NCI-H2196 treated with DMSO at 0.1 percent for 48 hours (cell line): ENCODE data around the gene HECW1.

Experiments used
- DNase-seq: peaks from one replicate; lab custom pipeline; 2025; ENCODE audit not compliant: unreplicated experiment; lab: John Stamatoyannopoulos, UW

HECW1 gene

DNA sequence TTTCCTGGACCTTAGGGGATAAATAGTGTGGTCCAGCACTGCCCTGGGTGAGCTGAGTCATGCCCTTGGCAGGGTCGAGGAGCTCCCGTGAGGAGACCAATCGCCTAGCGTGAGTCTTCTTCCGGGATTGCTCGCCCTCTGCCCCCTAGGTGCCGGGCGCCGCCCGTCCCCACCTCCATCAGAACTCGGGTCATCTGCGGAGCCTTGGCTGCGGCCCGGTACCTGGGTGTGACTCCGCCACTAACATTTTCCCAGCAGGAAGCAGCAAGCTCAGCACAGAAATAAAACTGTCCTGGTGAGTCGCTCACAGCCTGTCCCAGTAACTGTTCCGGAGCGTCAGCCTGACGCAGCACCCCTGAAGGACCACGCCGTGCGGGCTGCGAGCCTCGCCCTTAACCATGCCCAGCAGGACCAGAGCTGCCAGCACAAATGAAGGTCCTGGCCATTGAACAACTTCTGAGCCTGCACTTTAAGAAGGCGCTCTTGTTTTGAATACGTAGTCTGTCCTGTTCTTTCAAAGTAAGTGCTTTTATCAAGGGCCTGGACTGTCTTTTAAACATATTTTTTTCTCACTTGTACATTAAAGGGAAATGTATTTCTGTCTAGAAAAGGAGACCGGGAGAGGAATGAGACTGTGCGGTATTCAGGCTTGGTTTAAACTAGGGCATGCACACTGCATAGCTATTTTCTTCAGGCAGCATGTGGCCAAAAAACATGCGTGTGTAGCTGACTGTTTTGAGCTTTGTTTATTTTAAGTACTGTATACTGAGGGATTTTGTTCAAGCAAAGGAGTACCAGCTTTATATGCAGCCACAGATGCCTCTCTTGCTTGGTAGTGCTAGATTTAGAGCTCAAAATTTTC is 136.7 kb downstream of the HECW1 start:
- no peak for DNase-seq

DNA sequence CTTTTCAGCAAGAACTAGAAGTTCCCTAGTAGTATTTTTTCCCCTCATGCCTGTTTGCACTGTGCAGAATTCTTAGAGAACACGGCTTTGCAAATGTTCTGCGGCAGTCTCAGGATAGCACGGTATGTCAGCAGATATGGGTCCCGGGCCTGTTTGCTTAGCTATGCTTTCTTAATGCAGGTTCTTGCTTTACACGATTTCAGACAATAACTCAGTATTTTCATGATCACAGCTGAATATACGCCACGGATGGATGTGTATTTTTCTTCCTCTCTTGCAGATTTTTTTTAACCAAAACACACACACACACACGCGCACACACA is 137.3 kb downstream of the HECW1 start:
- no peak for DNase-seq

DNA sequence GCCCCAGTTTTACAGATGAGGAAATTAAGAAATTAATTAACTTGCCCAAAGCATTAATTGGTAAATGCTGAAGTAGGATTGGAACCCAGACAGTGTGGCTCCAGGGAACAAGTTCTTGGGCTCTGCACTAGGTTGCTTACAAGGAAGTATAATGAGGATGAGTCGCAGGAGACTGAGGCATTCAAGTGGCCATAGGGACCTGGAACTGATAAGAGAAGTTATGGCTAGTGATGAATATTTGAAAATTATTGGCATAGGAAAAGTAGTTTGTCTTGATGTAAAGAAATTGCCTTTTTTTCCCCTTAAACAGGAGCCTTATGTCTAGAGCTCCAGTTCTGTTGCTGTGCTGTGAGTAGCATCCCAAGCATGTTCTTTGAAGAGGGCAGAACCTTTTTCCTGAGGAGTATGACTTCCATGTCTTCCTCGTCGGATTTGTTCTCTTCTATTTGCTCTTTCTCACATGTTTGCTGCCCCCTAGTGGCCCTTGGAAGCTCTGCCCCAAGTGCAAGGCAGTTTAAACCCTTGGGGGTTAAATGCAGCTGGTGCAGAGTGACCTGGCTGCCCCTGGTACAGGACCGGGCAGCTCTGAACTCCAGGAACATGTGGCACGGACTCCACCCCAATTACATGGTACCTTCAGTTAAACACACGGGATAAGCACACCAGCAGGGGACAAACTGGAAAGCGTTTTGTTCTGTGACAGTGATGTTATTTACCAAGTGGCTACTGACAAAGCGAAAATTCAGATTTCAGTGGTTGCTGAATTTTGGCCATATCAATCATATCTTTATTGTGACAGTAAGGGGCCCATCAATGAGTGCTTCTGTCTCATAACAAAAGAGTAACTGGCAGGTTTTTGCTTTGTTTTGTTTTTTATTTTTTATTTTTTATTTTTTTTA is 148.8 kb downstream of the HECW1 start:
- DNase-seq, result peak; percentile 41

DNA sequence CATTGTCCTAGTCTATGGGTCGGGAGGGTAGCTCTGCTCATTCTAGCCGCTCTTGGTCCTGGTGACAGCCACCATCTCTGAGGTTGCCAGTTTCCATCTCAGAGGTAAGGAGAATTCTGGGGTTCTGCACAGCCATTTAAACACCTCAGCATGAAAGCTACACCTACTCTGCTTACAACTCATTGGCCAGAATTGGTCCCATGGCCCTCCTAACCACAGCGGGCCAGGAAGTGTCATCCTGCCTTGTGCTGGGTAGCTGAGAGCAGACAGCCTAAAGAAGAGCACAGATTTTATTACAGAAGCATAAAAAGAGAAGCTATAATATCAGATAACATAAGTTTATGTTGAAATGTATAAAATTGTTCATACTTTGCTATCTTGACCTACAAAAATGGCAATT is 152.7 kb downstream of the HECW1 start:
- DNase-seq, result no peak

DNA sequence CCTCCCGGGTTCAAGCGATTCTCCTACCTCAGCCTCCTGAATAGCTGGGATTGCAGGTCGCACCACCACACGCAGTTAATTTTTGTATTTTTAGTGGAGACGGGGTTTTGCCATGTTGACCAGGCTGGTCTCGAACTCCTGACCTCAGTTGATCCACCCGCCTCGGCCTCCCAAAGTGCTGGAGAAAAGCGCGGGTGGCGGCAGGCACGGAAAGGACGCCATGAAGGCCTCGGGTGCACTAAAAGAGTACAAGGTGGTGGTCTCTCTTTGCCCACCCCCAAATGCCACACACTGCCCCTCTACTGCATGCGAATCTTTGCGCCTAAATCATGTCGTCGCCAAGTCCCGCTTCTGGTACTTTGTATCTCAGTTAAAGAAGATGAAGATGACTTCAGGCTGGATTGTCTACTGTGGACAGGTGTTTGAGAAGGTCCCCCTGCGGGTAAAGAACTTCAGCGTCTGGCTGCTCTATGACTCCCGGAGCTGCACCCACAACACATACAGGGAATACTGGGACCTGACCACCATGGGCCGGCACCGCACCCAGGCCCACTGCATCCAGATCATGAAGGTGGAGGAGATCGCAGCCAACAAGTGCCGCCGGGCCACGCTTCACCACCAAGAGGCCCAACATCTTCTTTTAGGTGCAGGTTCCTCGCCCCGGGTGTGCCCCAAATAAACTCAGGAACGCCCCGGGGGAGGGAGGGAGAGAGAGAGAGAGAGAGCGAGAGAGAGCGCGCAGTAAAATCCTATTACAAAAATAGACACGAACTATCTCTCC is 161.7 kb downstream of the HECW1 start:
- no peak for DNase-seq

DNA sequence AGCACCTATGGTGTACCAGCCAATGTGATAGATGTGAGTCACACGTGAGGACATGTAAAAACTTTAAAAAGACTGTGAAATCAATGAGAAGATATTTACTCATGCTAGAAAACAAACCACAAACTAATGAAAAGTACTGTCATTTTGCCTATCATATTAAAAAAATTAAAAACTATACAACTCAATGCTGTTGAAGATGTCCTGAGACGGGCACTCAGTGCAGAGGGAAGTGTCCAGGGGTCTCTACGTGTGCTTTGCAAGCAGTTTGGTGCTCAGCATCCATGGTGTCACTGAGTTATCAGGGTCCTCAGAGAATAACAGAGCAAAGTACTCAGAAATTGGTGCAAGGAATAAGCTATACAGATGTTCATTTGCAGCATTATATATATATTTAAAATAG is 162.3 kb downstream of the HECW1 start:
- no peak for DNase-seq

DNA sequence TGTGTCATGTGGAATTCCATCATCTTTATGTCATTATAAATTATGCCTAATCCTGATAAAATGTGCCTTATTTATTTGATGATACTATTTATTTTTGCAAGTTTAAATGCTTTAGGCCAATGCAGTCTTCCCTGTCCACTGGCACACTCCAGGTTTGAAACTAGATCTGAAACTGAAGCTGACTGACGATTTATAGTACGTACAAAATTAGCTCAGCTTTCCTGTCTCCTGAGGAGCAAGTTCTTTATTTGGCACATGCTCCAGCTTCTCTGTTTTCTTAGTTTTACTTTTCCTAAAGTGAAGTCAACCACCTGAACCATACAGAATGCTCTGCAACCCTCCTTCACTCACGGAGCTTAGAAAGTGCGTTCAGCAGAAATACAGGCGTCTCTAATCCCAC is 164.1 kb downstream of the HECW1 start:
- no peak for DNase-seq

DNA sequence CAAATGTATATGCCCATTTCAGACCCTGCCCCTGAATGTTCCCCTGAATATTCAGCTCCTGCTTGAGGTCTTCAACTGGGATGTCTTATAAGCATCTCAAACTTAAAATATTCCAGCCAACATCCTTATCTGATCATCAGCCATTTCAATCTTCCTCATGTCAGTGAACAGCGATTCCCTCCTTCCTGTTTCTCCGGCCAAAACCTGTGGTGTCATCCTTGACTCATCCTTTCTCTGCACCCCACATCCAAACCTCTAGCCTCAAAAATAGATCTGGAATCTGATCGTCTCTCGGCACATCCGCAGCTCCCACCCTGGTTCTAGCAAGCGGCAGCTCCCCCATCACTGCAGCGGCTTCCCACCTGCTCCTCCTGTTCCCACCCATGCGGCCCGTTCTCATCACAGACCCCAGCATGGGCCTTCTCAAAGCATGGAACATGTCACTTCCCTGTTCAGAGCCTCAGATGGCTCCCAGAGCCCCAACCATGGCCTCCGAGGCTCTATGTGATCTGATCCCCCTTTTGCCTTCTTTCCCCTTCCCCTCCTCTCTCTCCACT is 165.7 kb downstream of the HECW1 start:
- no peak for DNase-seq

DNA sequence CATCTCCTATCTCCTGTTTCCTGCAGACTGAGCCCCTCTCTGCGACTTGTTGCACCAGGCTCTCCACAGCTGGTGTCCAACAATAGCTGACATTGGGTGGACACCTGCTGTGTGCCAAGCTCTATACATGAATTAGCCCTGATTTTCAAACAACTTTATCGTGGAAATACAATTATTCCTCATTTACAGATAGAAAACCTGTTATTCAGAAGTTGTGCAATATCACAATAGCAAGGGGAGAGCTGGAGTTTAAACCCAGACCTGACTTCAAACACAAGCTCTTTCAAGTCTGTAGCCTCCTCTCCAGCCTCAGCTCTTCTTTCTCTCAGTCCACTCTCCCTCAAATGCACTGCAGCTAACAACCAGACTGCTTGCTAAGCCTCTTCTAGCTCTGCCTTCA is 168.8 kb downstream of the HECW1 start:
- no peak for DNase-seq

DNA sequence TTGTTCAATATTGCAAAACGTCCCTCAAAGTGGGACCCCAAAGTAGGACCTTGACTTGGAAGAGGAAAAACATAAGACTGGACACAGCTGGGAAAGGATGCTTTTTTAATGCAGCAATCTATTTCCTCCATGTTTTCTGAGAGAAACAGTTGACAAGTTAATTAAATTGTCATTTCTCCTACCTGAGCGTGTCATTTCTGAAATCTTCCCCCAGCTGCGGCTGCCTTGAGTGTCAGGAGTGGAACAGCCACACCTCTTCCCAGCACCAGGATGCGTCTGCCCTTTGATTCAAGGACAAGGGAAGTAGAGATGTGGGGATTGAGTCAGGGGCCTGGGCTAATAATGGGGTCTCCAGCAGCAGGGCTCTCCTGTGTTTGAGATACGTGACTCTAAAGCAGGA is 171.3 kb downstream of the HECW1 start:
- no peak for DNase-seq

DNA sequence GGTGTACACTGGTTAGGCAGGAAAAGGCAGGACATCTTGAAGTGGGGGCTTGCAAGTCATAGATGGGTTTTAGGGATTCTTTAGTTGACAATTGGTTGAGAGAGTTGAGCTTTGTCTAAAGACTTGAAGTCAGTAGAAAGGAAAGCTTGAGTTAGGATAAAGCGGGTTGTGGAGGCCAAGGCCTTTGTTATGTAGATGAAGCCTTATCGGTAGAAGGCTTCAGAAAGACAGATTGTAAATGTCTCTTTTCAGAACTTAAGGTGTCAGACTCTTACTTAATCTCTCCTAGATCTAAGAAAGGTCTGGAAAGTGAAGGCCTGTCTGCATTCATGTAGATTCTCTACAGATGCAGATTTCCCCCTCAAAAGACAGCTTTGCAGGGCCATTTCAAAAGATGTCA is 177.4 kb downstream of the HECW1 start:
- DNase-seq, result no peak

DNA sequence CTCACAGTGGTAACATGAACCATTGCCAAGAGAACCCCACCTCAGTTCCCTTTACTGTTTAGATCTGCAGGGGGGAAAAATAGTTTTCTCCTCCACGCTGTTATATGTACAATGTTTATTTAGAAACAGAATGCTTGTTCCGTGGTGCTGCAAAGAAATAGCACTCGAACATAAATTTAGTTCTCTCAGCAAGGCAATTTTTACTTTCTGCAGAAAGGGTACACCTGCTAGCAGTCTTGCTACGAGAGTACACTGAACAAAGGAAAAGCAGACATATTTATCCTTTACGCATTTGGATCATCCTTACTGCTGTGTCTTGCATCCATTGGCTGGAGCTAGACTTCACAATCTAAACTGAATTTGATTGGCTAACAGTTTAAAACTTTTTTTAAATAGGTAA is 178.5 kb downstream of the HECW1 start:
- DNase-seq, result no peak

DNA sequence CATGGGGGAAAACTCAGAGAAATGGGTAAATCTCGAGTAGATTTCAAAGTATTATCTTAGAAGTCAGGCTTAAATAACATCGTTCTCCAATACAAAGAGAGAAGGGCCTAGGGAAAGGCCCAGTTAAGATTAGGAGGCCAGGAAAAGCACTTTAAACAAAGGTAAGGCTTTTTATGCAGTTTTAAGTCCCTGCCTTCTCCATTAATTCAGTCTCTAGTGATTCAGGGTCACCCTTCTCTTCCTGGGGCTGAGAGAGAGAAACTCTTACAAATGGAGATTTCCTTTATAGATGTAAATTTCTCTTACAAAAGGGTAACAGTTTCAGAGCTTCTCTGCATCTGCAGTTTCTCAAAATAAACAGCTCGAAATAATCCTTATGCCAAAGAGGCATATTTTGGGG is 179.3 kb downstream of the HECW1 start:
- DNase-seq, result no peak

DNA sequence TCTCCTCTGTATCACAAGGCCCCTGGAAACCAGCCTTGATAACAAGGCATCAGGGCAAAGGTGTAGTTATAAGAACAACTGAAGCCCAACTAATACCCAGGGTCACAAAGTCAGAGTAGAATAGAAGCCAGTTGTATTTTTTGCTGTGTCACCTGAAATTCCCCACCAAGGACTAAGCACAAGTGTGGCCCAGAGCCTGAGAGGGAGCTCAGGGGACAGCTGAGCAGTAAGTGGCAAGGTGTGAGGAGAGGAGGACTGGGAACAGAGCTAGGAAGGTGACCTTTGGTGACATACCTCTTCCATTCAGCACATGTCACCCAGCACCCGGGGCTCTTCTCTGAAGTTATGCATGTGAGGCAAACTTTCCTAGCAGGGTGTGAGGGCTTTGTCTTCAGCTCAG is 179.9 kb downstream of the HECW1 start:
- no peak for DNase-seq

DNA sequence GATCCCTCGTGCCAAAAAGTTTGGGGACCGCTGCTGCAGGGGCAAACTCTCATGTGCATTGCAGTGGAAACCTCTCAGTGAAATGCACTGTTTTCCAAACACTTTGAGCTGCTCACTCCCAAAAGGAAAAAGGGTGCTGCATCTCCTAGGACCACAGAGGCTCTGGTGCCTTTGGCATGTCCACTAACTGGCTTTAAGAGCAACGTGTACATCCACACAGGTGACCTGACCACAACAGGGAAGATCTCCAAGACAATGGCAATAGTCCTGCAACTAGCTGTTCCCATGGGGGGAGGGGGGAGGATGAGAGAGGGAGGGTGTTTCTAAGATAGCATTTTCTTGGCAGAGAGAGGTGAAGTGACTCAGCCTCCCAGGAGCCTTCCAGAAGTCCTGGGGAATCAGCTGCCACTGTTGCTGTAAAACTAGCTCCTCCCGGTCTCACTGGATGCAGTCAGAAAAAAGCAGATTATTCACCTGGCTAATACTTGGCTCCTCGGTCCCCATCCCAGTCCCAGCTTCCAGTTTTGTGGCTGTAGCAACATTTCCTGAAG is 181.7 kb downstream of the HECW1 start:
- DNase-seq, result no peak

DNA sequence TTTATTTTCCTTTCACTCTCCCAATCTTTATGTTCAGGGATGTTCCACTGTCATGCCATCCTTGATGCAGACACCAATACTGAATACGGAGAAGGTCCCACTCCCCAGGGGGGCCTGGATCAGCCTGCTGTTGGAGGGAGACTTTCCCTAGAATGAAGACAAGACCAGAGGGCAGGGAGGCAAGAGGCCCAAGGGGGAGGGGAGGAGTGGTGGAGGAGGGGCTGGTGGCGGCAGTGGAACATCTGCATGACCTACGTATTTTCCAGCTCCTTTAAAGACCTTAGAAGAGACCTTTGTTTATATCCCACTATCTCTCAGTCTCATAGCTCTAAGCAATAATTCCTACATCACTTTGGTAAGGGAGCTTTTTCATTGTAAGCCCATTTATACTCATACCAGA is 183.0 kb downstream of the HECW1 start:
- DNase-seq, result no peak

DNA sequence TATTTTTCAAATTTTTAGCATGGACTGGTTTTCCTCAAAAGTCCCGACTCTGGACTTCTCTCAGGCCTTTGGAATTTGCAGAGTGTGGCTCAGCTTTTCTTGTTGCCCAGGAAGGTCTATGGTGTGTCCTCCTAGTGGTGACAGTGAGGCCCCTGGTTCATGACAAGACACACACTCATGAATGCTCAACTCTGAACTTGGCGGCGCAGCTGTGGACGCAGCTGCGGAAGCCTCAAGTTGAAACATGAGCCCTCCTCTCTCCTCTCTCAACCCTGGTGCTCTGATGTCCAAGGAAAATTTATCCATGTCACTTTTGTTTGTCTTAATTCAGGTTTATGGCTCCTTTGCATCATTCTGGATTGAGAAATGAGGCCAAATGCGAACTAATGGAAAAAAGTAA is 183.9 kb downstream of the HECW1 start:
- no peak for DNase-seq

DNA sequence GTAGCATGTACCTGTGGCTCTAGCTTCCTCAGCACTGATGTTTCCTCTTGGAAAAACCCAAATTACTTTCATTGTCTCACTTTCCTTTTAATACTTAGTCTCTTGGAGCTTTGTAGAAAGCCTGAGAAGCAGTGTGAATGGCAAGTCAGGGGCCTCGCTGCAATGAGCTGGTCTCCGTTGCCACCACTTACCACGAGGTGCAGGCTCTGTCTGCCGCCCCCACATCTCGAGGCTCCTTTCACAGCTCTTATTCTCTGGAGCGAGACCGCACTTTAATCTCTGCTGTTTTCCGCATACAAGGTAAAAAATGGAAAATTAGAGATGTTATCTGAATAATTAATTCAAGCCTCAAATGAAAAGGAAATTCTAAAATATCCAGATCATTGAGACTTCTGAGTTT is 186.2 kb downstream of the HECW1 start:
- DNase-seq, result no peak

DNA sequence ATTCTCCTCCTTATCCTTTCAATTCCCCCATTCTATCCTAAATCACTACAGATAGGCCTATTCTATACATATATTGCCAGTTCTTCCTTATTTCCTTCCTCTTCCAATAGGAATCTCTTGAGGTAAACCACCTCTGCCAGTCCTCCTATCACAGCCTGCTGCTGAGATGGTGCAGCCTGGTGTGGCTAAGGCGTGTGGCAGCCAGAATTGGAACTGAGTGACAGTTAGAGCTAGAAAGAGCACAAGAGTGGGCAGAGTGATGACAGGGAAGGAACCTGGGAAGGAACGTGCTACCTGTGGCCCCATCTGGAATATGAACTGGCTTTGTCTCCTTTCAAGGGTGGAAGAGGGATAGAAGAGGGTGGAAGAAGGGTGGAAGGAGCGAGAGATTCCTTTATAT is 187.7 kb downstream of the HECW1 start:
- no peak for DNase-seq

DNA sequence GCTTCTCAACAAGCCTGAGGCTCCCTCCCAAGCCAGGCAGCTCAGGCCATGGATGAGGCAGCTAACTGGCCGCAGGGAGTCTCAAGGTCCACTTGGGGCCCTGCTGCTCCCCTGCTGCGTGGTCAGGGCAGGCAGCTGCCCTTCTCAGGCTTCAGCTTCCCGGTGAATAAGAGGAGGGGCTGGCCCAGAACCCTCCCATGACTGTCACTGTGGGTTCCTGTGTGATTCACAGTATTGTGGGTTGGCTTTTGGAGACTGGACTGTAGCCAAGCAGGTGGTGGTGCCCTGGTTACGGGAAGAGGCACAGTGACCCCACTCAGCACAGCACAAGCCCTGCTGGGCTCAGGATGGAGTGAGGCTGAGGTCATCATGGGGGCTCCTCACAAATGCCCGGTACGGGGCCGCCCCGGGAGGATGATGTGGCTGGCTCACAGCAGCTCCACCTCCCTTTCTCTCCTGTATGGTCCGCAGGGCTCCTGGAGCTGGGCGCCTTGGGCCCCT is 189.8 kb downstream of the HECW1 start:
- no peak for DNase-seq
